Embryonic facial prominence (tissue), 1 donor: Measurements from ENCODE around the gene PRMT2.
"Not testable (repeated sequence)": the region's sequence is repeated elsewhere in the genome, so short reads cannot be mapped to it uniquely, and the experiment has no call there.

ENCODE experiments used
- DNase-seq: peaks from one replicate; pipeline ENCODE4 v3.0.0-alpha.2; 2016; ENCODE audit errors: extremely low spot score

Gene PRMT2

DNA sequence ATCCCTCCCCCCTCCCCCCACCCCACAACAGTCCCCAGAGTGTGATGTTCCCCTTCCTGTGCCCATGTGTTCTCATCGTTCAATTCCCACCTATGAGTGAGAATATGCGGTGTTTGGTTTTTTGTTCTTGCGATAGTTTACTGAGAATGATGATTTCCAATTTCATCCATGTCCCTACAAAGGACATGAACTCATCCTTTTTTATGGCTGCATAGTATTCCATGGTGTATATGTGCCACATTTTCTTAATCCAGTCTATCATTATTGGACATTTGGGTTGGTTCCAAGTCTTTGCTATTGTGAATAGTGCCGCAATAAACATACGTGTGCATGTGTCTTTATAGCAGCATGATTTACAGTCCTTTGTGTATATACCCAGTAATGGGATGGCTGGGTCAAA lies 33.4 kb downstream of the PRMT2 start:
- DNase-seq = not testable (repeated sequence)

DNA sequence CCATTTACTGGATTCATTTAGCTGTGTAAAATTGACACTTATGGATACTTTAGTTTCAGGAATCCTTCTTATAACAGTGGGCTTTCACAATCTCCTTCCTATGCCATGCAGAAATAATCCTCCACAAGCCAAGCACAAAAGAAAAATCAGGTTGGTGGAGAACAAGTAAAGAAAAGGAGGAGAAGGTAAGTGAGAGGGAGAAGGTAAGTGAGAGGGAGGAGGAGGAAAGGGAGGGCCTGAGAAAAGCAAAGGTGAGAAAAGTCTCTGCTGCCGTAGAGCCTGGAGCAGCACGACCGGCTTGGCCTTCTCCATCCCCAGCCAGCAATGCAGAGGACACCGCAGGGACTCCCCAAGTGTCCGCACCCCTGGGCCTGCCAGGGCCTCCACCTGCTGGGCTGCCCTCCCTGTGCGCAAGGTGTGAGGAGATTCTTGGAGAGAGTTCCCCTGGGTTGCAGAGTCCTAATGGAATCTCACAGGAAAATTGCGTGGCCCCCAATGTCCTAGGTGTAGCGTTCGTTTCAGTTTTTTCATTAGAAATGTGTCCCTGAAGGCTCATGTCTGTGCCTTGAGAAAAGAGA lies 39.0 kb downstream of the PRMT2 start:
- no peak for DNase-seq

DNA sequence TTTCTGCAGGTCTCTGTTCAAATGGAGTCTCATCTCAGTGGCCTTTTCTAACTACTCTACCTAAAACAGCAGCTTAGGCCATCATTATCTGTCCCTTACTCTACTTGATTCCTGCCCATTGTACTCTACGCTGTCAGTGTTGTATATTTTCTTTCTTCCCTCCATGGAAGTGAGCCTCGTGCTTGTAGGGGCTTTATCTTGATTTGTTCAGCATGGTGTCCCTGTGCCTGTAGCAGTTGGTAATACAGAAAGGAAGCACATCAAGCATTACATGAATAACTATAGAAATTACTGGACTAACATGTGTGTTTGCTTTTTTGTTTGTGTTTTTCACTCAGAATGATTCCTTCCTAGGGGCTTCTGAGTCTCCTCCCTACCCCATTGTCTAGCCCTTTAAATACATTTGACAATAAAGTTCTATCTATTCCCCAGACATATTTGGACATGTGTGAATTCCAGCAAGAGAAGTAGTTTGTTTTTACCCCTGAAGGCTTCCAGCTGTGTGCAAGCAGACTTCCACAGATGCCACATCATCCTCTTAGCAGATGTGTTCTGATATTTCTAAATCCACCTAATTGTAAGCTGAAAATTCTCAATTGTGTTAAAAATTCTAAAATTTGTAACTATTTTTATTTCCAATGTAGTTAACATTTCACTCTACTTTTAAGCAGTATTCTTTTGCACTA lies 40.3 kb downstream of the PRMT2 start:
- no peak for DNase-seq

DNA sequence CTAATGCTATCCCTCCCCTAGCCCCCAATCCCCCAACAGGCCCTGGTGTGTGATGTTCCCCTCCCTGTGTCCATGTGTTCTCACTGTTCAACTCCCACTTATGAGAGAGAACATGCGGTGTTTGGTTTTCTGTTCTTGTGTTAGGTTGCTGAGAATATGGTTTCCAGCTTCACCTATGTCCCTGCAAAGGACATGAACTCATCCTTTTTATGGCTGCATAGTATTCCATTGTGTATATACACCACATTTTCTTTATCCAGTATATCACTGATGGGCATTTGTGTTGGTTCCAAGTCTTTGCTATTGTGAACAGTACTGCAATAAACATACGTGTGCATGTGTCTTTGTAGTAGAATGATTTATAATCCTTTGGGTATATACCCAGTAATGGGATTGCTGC lies 41.1 kb downstream of the PRMT2 start:
- not testable (repeated sequence) for DNase-seq

DNA sequence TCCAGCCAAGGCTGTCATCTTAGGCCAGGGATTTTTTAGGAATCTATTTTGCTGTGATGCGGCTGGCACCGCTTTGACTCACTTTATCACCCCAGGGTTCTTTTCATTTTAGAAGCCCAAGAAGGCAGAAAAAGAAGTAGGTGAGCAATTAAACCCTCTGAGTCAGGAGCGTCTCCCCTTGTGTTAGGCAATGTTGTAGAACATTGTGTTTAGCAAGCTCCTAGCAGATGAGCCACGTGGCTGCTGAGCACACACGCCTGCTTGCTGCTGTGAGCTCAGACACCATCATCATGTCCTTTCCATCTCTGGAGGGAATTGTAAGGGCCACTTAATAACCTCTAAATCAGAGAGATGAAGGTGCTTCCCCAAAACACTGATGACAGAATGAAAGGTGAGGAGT lies 46.1 kb downstream of the PRMT2 start:
- not testable (repeated sequence) for DNase-seq

DNA sequence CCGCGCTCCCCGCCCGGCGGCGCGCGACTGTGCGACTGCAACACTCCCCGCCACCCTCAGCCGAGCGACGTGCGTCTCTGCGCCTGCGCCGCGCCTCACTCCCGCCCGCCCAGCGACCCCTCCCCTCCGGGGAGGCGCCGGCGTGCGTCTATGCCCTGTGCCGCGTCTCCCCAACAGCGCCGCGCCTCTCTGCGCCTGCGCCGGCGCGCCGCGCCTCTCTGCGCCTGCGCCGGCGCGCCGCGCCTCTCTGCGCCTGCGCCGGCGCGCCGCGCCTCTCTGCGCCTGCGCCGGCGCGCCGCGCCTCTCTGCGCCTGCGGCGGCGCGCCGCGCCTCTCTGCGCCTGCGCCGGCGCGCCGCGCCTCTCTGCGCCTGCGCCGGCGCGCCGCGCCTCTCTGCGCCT lies 63.2 kb downstream of the PRMT2 start:
- DNase-seq = not testable (repeated sequence)

DNA sequence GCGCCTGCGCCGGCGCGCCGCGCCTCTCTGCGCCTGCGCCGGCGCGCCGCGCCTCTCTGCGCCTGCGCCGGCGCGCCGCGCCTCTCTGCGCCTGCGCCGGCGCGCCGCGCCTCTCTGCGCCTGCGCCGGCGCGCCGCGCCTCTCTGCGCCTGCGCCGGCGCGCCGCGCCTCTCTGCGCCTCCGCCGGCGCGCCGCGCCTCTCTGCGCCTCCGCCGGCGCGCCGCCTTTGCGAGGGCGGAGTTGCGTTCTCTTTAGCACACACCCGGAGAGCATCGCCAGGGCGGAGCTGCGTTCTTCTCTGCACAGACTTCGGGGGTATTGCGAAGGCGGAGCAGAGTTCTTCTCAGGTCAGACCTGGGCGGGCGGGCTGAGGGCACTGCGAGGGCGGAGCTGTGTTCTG lies 63.6 kb downstream of the PRMT2 start:
- DNase-seq = not testable (repeated sequence)
